Measurements from ENCODE around the gene MRM2. TPM values are rescaled to one million over a fixed set of nuclear protein-coding genes. Genes with fewer than 3 reads are reported as not detected.

Gene MRM2
- polyA plus RNA-seq, 3 donors, result 36.9 to 41.3 (median 40.2) TPM

DNA sequence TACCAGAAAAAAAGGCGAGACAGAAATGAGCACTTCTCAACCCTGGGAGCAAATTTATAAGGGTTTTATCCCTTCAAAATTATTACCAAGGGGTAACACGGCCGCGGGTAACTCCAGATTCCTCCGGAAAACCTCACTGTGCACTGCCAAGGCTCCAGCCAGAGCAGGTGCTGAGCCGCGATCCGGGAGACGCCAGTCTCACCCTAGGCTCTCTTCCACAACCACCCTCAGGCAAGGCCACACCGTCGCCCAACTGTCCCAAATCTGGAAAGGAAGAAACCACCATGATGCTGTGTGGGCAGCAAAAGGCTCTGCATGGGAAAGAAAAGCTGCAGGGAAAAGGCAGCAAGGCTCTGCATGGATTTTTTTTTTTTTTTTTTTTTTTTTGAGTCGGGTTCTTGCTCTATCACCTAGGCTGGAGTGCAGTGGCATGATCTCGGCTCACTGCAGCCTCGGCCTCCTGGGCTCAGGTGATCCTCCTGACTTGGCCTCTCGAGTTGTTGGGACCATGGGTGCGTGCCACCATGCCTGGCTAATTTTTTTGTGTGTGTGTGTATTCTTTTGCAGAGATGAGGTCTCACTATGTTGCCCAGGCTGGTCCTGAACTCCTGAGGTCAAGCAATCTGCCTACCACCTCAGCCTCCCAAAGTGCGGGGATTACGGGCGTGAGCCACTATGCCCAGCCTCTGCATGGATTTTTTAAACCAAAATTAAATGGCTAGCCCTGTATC is 48.3 kb downstream of the MRM2 start:
- DNase-seq (ENCODE audit: low read depth in 3 of 3, low spot score in 2 of 3), result no peak

DNA sequence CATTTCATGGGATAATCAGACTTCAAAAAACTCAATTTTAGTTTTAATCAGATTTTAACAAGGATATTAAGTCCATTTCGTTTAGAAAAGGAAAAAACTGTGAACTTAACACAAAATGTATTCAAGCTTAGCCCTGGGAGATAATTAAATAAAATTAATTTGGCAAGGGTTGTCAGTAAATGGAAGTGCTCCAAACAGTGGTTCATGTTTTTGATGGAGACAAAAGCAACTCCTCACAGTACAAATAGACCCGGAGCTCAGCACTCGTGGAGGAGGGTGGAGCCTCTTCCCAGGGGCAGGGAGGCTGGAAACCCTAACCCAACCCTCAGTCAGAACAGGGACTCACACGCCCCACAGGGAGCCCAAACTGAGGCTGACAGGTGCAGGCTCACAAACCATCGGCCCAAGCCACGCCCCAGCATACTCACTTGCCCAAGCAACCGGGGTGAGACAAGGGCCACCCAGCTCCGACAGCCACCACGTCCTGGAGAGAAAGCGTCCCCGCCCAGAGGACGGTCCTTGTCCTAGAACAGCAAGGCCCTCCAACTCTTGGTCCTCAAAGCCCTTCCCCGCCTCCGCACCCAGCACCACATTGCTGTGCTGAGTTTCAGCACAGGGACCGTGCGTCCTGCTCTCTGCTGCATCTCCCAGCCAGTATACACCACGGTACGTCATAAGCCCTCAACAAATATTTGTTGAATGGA is 49.0 kb downstream of the MRM2 start:
- DNase-seq (ENCODE audit: low read depth in 3 of 3, low spot score in 2 of 3), result no peak

DNA sequence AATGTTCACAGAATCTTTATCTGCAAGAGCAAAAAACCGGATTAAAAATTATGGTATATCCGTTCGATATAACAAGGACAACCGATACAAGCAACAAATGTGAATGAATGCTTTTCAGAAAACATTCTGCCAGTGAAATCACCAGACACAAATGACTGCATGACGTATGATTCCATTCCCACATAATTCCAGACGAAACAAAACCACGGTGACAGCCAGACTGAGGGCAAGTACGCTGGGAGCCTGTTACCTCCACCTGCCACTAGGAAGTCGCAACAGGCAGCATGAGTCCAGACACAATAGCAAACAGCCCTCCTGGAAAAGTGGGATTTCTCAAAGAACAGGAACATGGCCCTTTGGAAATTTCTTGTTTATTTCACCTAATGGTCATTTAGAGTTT is 51.0 kb downstream of the MRM2 start:
- no peak for DNase-seq (ENCODE audit: low read depth in 3 of 3, low spot score in 2 of 3)

DNA sequence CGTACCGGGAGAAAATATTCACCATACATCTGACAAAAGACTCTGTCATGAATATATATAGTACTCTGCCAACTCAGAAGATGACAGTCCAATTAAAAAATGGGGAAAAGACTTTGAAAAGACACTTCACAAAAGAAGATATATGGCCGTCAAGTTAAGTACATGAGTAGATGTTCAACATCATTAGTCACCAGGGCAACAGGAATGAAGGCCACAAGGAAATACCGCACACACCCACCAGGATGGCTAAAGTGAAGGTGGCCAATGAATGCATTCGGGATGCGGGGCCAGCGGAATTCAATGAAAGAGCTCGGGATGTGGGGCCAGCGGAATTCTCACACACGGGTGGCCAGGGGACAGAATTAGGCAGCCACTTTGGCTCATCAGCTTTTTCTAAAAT is 51.5 kb downstream of the MRM2 start:
- DNase-seq (ENCODE audit: low read depth in 3 of 3, low spot score in 2 of 3), result no peak

DNA sequence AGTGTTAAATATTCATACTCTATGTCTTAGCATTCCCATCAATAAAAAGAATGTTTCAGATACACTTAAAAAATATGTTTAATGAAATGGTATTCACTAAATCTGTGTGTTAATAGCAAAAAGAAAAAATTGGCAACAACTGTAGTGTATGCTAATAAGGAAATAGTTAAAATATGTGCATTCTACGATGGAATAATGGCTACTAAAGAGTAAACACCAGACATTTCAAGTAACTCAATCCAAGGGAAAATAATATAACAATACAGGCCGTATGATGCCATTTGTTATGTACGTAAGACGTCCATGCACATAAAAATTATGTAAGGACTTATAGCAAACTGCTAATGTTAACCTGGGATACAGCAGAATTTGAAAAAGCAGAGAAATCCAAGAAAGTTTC is 55.8 kb downstream of the MRM2 start:
- DNase-seq (ENCODE audit: low read depth in 3 of 3, low spot score in 2 of 3), result no peak

DNA sequence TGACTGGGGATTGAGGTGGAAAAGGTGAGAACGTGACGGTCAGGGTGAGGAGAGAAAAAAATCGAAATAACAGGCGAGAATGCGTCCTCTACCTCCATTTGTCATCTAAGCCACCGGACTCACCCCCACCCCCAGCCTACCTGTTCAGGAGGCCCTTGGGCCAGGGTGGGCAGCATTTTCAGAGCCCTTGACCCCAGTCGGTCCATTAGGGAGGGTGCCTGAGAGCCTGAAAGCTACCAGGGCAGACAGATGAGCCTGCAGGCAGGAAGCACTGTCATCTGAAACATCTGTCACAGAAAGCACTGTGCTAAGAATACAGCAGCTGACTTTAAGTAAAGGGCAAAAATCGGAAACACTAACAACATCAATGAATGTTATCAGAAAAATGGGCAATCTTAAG is 56.3 kb downstream of the MRM2 start:
- DNase-seq (ENCODE audit: low read depth in 3 of 3, low spot score in 2 of 3), result no peak

Other genes with a start within 250 kb of the MRM2 start
- gene MAD1L1, start 9.3 kb downstream of the MRM2 start, polyA plus RNA-seq (ENCODE audit: insufficient read length in 3 of 3), result 10 to 100 TPM; 22.9 to 26.0 (median 25.1) TPM
- gene NUDT1, start within 50 bp of the MRM2 start, polyA plus RNA-seq (ENCODE audit: insufficient read length in 3 of 3), result 10 to 100 TPM; 18.9 to 19.8 (median 19.0) TPM
- 10 to 100 TPM; 37.1 to 44.0 (median 37.6) TPM for gene SNX8, start 72.2 kb upstream of the MRM2 start, polyA plus RNA-seq (ENCODE audit: insufficient read length in 3 of 3)
- 100 to 1,000 TPM; 153 to 173 (median 163) TPM for gene EIF3B, start 112.6 kb upstream of the MRM2 start, polyA plus RNA-seq (ENCODE audit: insufficient read length in 3 of 3)
- gene CHST12, start 161.4 kb upstream of the MRM2 start, polyA plus RNA-seq (ENCODE audit: insufficient read length in 3 of 3), result 1 to 10 TPM; 6.8 to 9.8 (median 8.5) TPM
- not detected for gene GRIFIN, start 234.2 kb upstream of the MRM2 start, polyA plus RNA-seq (ENCODE audit: insufficient read length in 3 of 3)

Measured in right renal cortex interstitium (tissue), 3 donors.